ENCODE results near the gene CFDP1. TPM values are rescaled to one million over a fixed set of nuclear protein-coding genes. Genes with fewer than 3 reads are reported as not detected.
A peak's percentile ranks its signal among the peaks of the same experiment; 100 is the strongest.

The CFDP1 gene
- total and polyA plus RNA-seq, 2 of the 13 experiments (the other 11 are each of a cell fraction or from before 2014, with no cell fraction given): 78.6 to 153 TPM

- TF ChIP-seq ZNF850 (CRISPR knock-in tag; conservative IDR thresholded peaks at IDR 0.05) (no peak), ZNF234 (CRISPR knock-in tag; conservative IDR thresholded peaks at IDR 0.05) (no peak), SETDB1 (CRISPR knock-in tag; IDR thresholded peaks at IDR 0.05; ENCODE audit: borderline replicate concordance) (no peak), SALL2 (CRISPR knock-in tag; IDR thresholded peaks at IDR 0.05) (peak; percentile 89), ZNF619 (CRISPR knock-in tag; IDR thresholded peaks at IDR 0.05) (no peak), ZNF530 (CRISPR knock-in tag; IDR thresholded peaks at IDR 0.05; ENCODE audit: low read depth) (no peak), SMAD1 (CRISPR knock-in tag; IDR thresholded peaks at IDR 0.05; ENCODE audit: borderline replicate concordance, low read depth) (no peak), ZNF7 (CRISPR knock-in tag; IDR thresholded peaks at IDR 0.05) (no peak), ZNF598 (CRISPR knock-in tag; IDR thresholded peaks at IDR 0.05; ENCODE audit: borderline replicate concordance) (peak; percentile 37; the same call in 1 of the 2 replicates), ZNF24 (IDR thresholded peaks at IDR 0.05) (no peak), ZFP82 (CRISPR knock-in tag; IDR thresholded peaks at IDR 0.05; ENCODE audit: borderline replicate concordance) (no peak), ZNF709 (CRISPR knock-in tag; IDR thresholded peaks at IDR 0.05) (0 out of 2 replicates have a peak, but pooled peaks have one; percentile 7), ZFP91 (CRISPR knock-in tag; IDR thresholded peaks at IDR 0.05; ENCODE audit: borderline replicate concordance) (peak; percentile 76; the same call in 1 of the 2 replicates), ZNF772 (CRISPR knock-in tag; IDR thresholded peaks at IDR 0.05) (peak; percentile 86; the same call in 1 of the 2 replicates), PCBP1 (IDR thresholded peaks at IDR 0.05; ENCODE audit: borderline replicate concordance, low read depth, low read length) (0 out of 2 replicates have a peak, but pooled peaks have one; percentile 61), CBFB (CRISPR knock-in tag; IDR thresholded peaks at IDR 0.05) (no peak), SRF (IDR thresholded peaks at IDR 0.05; ENCODE audit: low read depth, low read length) (no peak), ATM (IDR thresholded peaks at IDR 0.05; ENCODE audit: borderline replicate concordance) (no peak), CCDC6 (CRISPR knock-in tag; IDR thresholded peaks at IDR 0.05) (0 out of 2 replicates have a peak, but pooled peaks have one; percentile 42), SMC3 (IDR thresholded peaks at IDR 0.05; ENCODE audit: low read length) (no peak; the same call in 1 of the 2 replicates), ZGPAT (CRISPR knock-in tag; IDR thresholded peaks at IDR 0.05) (peak; percentile 82), HMG20B (CRISPR knock-in tag; conservative IDR thresholded peaks at IDR 0.05) (peak; percentile 74), NR2F2 (IDR thresholded peaks at IDR 0.05; ENCODE audit: borderline replicate concordance, low read depth) (peak; percentile 31; the same call in 1 of the 2 replicates), SNRNP70 (IDR thresholded peaks at IDR 0.05; ENCODE audit: low read depth, low read length) (no peak), RFXANK (CRISPR knock-in tag; IDR thresholded peaks at IDR 0.05) (no peak), YY1 (IDR thresholded peaks at IDR 0.05; ENCODE audit: insufficient read depth, insufficient replicate concordance, low read depth, low read length) (peak; percentile 71)
- TF ChIP-seq, protein P1, sequence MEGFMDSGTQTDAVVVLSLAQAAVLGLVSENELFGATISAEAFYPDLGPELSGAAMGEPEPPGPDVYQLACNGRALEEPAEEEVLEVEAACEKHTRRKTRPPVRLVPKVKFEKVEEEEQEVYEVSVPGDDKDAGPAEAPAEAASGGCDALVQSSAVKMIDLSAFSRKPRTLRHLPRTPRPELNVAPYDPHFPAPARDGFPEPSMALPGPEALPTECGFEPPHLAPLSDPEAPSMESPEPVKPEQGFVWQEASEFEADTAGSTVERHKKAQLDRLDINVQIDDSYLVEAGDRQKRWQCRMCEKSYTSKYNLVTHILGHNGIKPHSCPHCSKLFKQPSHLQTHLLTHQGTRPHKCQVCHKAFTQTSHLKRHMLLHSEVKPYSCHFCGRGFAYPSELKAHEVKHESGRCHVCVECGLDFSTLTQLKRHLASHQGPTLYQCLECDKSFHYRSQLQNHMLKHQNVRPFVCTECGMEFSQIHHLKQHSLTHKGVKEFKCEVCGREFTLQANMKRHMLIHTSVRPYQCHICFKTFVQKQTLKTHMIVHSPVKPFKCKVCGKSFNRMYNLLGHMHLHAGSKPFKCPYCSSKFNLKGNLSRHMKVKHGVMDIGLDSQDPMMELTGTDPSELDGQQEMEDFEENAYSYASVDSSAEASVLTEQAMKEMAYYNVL (CRISPR knock-in tag; IDR thresholded peaks at IDR 0.05; ENCODE audit: borderline replicate concordance): peak; percentile 85
Measured at GRCh38 chr16:75262104-75262799, 171.1 kb downstream of the CFDP1 start (continued).

All from HepG2 (cell line).